Endothelial cell of umbilical vein (primary cell): ENCODE results near the gene TAS2R41. TPM values are rescaled to one million over a fixed set of nuclear protein-coding genes. Genes with fewer than 3 reads are reported as not detected.

Experiments used
- BruUV-seq: library from RNA; stranded (reverse); fragments of 400-500 nt; replicated peaks from 2 replicates; lab custom pipeline; 2021; lab: Mats Ljungman, UMichigan
- CTCF ChIA-PET: fragments of 300-600, 350-600 bp; sonication (Branson Sonifier 250); formaldehyde crosslinking; loops from one replicate; lab custom pipeline; 2021; ENCODE audit warnings: antibody characterized with exemption, inconsistent platforms; lab: Charles Lee
- POLR2A ChIA-PET: fragments of 300-600, 350-600 bp; sonication (Branson Sonifier 250); formaldehyde crosslinking; loops from one replicate; lab custom pipeline; 2021; ENCODE audit warnings: antibody characterized with exemption, inconsistent platforms; lab: Charles Lee
- DNase-seq: peaks from one replicate; pipeline ENCODE4 v3.0.0-alpha.2; 2011; ENCODE audit warnings: low read depth, low spot score
- FAIRE-seq: peaks from 2 replicates; lab custom pipeline; 2011; peaks lifted over from hg19 to GRCh38; lab: Jason Lieb, UNC
- H2AFZ ChIP-seq: 2 replicates; pipeline ENCODE4 v1.6.0; 2012; ENCODE audit warnings: low read depth, low read length, control low read depth, inconsistent platforms
- H3K27ac ChIP-seq: 2 replicates; pipeline ENCODE4 v1.5.1; 2011; ENCODE audit warnings: low read depth, mild to moderate bottlenecking, control low read depth, low read length, moderate library complexity; ENCODE audit not compliant: insufficient read depth
- H3K27me3 ChIP-seq, 2 experiments: 2 replicates each; pipeline versions ENCODE4 v1.6.0 to v1.6.1; 2011; ENCODE audit warnings: low read length in 2 of 2, mixed read lengths in 1 of 2; ENCODE audit not compliant: control insufficient read depth in 2 of 2, insufficient read depth in 2 of 2
- H3K36me3 ChIP-seq, 2 experiments: 2 replicates in 1 of 2; 3 replicates in 1 of 2; pipeline ENCODE4 v1.5.1; 2011; ENCODE audit warnings: low read length in 2 of 2, mild to moderate bottlenecking in 1 of 2, moderate library complexity in 1 of 2; ENCODE audit not compliant: control insufficient read depth in 2 of 2, insufficient read depth in 2 of 2; ENCODE audit errors: extremely low read depth in 1 of 2
- H3K4me1 ChIP-seq: 3 replicates; pipeline ENCODE4 v1.5.1; 2011; ENCODE audit warnings: mild to moderate bottlenecking, low read length; ENCODE audit not compliant: control insufficient read depth, insufficient read depth; ENCODE audit errors: extremely low read depth
- H3K4me2 ChIP-seq: 2 replicates; pipeline ENCODE4 v1.6.1; 2011; ENCODE audit warnings: low read length, control low read depth, mixed read lengths; ENCODE audit not compliant: insufficient read depth
- H3K4me3 ChIP-seq, 3 experiments: fragments of 200-600 bp in 1 of 3; sonication (generic), shearing (Covaris generic) in 1 of 3; replicated peaks in 1 of 3; 2 replicates each; pipeline ENCODE4 v1.5.1; 2011 to 2016; ENCODE audit warnings: control low read depth in 3 of 3, low read length in 3 of 3, mild to moderate bottlenecking in 2 of 3, inconsistent platforms in 1 of 3, low read depth in 1 of 3, moderate library complexity in 1 of 3; ENCODE audit not compliant: insufficient read depth in 1 of 3
- H3K79me2 ChIP-seq: 2 replicates; pipeline ENCODE4 v1.6.0; 2012; ENCODE audit warnings: low read length, inconsistent platforms; ENCODE audit not compliant: control insufficient read depth, insufficient read depth
- H3K9ac ChIP-seq: replicated peaks from 2 replicates; pipeline ENCODE3; 2011; ENCODE audit warnings: low read length, control low read depth; ENCODE audit not compliant: insufficient read depth; ENCODE audit errors: extremely low read depth
- H3K9me1 ChIP-seq: replicated peaks from 3 replicates; pipeline ENCODE4 v1.6.0; 2011; ENCODE audit warnings: mild to moderate bottlenecking, low read length; ENCODE audit not compliant: control insufficient read depth, insufficient read depth; ENCODE audit errors: extremely low read depth
- H3K9me3 ChIP-seq: replicated peaks from 2 replicates; pipeline ENCODE4 v1.5.1; 2012; ENCODE audit warnings: low read length, inconsistent platforms; ENCODE audit not compliant: control insufficient read depth, insufficient read depth
- H4K20me1 ChIP-seq: replicated peaks from 2 replicates; pipeline ENCODE3; 2011; ENCODE audit warnings: mild to moderate bottlenecking, low read length; ENCODE audit not compliant: control insufficient read depth, insufficient read depth; ENCODE audit errors: extremely low read depth
- EZH2 ChIP-seq: IDR thresholded peaks from 2 replicates; pipeline ENCODE4 v1.6.1; 2012; ENCODE audit warnings: borderline replicate concordance, low read depth, mild to moderate bottlenecking, moderate library complexity, low read length, inconsistent platforms; ENCODE audit not compliant: severe bottlenecking
- FOS ChIP-seq: IDR thresholded peaks from 2 replicates; pipeline ENCODE4 v1.6.1; 2011; ENCODE audit warnings: mild to moderate bottlenecking, low read length, moderate library complexity, borderline replicate concordance; ENCODE audit not compliant: insufficient read depth
- GATA2 ChIP-seq: IDR thresholded peaks from 2 replicates; pipeline ENCODE4 v1.7.0; 2011; ENCODE audit warnings: low read depth, mild to moderate bottlenecking, moderate library complexity, mixed read lengths, low read length; ENCODE audit not compliant: insufficient read length, insufficient read depth
- JUN ChIP-seq: IDR thresholded peaks from 2 replicates; pipeline ENCODE4 v1.6.1; 2011; ENCODE audit warnings: borderline replicate concordance, low read depth; ENCODE audit not compliant: insufficient read length, insufficient read depth
- POLR2A ChIP-seq: IDR thresholded peaks from 2 replicates; pipeline ENCODE4 v1.6.1; 2012; ENCODE audit warnings: low read depth, mild to moderate bottlenecking, control low read depth, low read length
- POLR2AphosphoS5 ChIP-seq: IDR thresholded peaks from 2 replicates; pipeline ENCODE4 v1.6.1; 2012; ENCODE audit warnings: low read depth, mild to moderate bottlenecking, control low read depth, low read length, moderate library complexity; ENCODE audit not compliant: insufficient read depth
- dilution Hi-C: fragments of 300-500 bp; cut with MboI; formaldehyde crosslinking; loops from one replicate; pipeline ENCODE4 v1.15.0; 2019; ENCODE audit warnings: low sequenced_read_pairs; ENCODE audit not compliant: extremely low pct_ligation_motif_present
- intact Hi-C: fragments of 100-400 bp; cut with micrococcal nuclease; formaldehyde crosslinking; loops from one replicate; pipeline ENCODE4 v1.10.0; 2022
- polyA plus RNA-seq, 4 experiments: library from polyadenylated mRNA; depleted of rRNA in 3 of 4; stranded (reverse) in 3 of 4; unstranded in 1 of 4; fragments of >200 nt; gene quantifications; 2 replicates each; pipeline versions ENCODE4 v1.2.1 to v1.2.3, GENCODE V29; 2011 to 2012; ENCODE audit warnings: missing spikeins in 1 of 4
- total RNA-seq: library from RNA; stranded (reverse); gene quantifications from 2 replicates; pipeline ENCODE4 v1.2.3, GENCODE V29; 2021
- TF ChIP-seq, protein P1 (sequence below): IDR thresholded peaks from 2 replicates; pipeline ENCODE4 v1.6.1; 2011; ENCODE audit not compliant: insufficient read depth, insufficient read length
- TF ChIP-seq, protein P2 (sequence below), 2 donors: IDR thresholded peaks; 1 replicate in 1 of 2; 2 replicates in 1 of 2; pipeline ENCODE4 v1.5.1; 2011; ENCODE audit warnings: low read length in 2 of 2, mild to moderate bottlenecking in 2 of 2, moderate library complexity in 2 of 2, control low read depth in 1 of 2, inconsistent platforms in 1 of 2, low read depth in 1 of 2; ENCODE audit not compliant: insufficient read depth in 1 of 2; ENCODE audit errors: extremely low read depth in 1 of 2

TAS2R41 gene
- total and polyA plus RNA-seq, 2 donors (not counting 3 experiments of a cell fraction or from before 2014, with no cell fraction given): not detected

DNA sequence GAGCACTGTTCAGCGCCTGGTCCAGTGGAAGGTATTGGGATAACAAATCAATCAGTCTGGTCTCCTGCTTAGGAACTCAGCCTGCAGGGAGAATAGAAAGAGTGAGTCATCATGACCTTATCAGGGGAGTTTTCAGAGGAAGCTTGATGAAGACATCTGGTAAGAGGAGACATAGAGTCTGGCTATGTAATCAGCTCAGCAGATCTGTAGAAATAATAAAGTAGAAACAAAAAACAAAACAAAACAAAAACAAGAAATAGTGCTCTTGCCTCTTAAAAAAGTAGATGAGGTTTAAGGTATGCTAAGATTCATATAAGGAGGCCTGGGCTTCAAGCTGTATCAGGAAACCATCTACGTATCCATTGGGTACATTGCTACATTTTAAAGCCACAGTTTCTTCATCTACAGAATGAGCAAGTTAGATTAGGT is 14.4 kb downstream of the TAS2R41 start:
- H4K20me1 ChIP-seq: no peaks in the 10 kb centered on the region
- peaks cover 49% of the 10 kb centered on the region for H3K4me1 ChIP-seq
- H3K27me3 ChIP-seq: no peaks in the 10 kb centered on the region
- dilution Hi-C loops (no loop called here), intact Hi-C loops (loop anchor here (1.0 to 5.0 kb wide), 3 partner anchors 8 to 250 kb away; no protein-coding TSS in a partner anchor)
- H2AFZ ChIP-seq: no peak overlapping the region
- POLR2A ChIA-PET: interaction anchor here (1.5 kb wide), 1 partner anchor 8 kb away, joined by 4 read pairs; no protein-coding TSS in a partner anchor
- TF ChIP-seq, protein P1, sequence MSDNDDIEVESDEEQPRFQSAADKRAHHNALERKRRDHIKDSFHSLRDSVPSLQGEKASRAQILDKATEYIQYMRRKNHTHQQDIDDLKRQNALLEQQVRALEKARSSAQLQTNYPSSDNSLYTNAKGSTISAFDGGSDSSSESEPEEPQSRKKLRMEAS: no peak
- TF ChIP-seq FOS (peak; percentile 95), EZH2 (no peak), POLR2AphosphoS5 (peak; percentile 71), GATA2 (peak; percentile 97), POLR2A (peak; percentile 39), JUN (peak; percentile 99)
- TF ChIP-seq, protein P2, sequence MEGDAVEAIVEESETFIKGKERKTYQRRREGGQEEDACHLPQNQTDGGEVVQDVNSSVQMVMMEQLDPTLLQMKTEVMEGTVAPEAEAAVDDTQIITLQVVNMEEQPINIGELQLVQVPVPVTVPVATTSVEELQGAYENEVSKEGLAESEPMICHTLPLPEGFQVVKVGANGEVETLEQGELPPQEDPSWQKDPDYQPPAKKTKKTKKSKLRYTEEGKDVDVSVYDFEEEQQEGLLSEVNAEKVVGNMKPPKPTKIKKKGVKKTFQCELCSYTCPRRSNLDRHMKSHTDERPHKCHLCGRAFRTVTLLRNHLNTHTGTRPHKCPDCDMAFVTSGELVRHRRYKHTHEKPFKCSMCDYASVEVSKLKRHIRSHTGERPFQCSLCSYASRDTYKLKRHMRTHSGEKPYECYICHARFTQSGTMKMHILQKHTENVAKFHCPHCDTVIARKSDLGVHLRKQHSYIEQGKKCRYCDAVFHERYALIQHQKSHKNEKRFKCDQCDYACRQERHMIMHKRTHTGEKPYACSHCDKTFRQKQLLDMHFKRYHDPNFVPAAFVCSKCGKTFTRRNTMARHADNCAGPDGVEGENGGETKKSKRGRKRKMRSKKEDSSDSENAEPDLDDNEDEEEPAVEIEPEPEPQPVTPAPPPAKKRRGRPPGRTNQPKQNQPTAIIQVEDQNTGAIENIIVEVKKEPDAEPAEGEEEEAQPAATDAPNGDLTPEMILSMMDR (IDR thresholded peaks at IDR 0.05; ENCODE audit: extremely low read depth in 1 of 2, insufficient read depth in 1 of 2, low read depth in 1 of 2, low read length in 2 of 2): no peak
- H3K79me2 ChIP-seq: no peaks in the 10 kb centered on the region
- peak overlapping the region in 1 of 3 experiments; percentile 19 for H3K4me3 ChIP-seq
- H3K9ac ChIP-seq: peak overlapping the region; percentile 56
- no peaks in the 10 kb centered on the region for H3K36me3 ChIP-seq
- no peaks in the 10 kb centered on the region for H3K9me1 ChIP-seq
- H3K27ac ChIP-seq: peak overlapping the region; percentile 99
- DNase-seq (peak; percentile 93), FAIRE-seq (peak; percentile 85)
- peak overlapping the region; percentile 68 for H3K4me2 ChIP-seq
- BruUV-seq: no TSS peak
- no peaks in the 10 kb centered on the region for H3K9me3 ChIP-seq
- CTCF ChIA-PET: interaction anchor here (0.7 to 3.9 kb wide), 15 partner anchors 8 to 277 kb away, joined by 3 to 36 read pairs (median 4); no protein-coding TSS in a partner anchor
